GM21619 (cell line): ENCODE data around the gene INAVA.
"Not testable (repeated sequence)": the region's sequence is repeated elsewhere in the genome, so short reads cannot be mapped to it uniquely, and the experiment has no call there.

Experiments used
- ATAC-seq: cut with Tn5 transposase; IDR thresholded peaks from one replicate; pipeline ENCODE4 v1.9.1; 2021; ENCODE audit not compliant: unreplicated experiment

Gene INAVA

DNA sequence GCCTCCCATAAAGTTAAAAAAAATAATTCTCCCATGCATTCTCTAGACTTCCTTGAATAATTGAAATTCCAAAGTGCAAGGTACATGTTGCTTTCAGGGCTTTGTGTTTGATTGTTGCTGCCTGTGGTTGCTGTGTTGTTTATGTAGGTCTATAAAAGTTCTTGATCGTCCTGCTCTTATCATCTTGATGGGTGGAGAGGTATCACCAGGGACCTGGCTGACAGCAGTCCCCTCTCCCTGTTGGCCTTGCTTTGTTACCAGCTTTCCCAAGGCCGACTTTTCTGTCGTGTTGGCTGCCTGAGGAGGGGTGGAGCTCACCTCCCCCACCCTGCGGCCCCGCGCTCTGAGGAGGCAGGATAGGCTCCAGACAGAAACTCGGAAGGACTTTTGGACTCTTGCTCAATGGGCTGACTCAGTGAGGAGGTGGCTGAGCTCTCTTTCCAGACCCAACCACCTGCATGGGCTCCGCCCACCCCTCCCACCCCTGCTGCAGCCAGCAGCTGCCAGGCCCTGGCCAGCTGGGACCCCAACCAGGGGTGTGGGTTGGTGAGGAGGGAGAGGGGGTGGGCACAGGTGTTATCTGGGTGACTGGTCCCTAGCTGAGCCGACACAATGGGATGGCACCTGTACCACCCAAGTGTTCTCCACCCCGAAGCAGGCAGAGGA lies 2.0 kb downstream of the INAVA start:
- no peak for ATAC-seq

- ATAC-seq, result no peak
Measured at GRCh38 chr1:200897259-200897658, 2.6 kb downstream of the INAVA start.

DNA sequence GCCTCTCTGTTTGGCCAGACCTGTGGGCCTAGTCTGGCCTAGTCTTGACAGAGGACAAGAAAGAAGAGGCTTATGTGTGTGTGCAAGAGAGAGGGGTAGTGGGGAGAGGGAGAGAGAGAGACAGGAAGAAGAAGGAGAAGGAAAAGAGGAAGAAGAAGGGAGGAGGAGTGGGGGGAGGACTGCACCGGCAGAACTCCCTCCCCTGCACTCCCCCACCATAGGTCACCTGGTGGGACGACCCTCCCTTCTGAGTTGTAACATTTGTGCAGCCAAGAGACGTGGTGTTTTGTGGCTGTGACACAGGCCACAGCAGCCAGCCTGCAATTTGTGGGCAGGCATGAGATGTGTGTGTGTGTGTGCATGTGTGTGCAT lies 4.3 kb downstream of the INAVA start:
- no peak for ATAC-seq

DNA sequence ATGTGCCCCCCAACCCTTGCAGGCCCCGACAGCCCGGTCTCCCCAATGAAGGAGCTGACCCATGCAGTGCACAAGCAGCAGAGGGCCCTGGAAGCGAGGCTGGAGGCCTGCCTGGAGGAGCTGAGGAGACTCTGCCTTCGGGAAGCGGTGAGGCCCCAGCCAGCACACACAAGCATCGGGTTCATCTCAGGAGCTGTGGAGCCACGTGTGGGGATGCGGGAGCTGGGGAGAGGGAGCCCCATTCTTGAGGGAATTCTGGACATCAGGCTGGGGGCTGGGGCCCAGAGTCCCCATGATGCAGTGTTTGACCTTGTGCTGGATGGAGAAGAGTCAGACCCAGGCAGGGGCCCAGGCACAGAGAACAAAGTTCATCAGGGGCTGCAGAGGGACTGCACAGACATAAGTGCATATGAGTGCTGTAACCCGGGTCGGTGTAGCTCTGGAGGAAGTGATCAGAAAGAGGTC lies 4.8 kb downstream of the INAVA start:
- no peak for ATAC-seq

DNA sequence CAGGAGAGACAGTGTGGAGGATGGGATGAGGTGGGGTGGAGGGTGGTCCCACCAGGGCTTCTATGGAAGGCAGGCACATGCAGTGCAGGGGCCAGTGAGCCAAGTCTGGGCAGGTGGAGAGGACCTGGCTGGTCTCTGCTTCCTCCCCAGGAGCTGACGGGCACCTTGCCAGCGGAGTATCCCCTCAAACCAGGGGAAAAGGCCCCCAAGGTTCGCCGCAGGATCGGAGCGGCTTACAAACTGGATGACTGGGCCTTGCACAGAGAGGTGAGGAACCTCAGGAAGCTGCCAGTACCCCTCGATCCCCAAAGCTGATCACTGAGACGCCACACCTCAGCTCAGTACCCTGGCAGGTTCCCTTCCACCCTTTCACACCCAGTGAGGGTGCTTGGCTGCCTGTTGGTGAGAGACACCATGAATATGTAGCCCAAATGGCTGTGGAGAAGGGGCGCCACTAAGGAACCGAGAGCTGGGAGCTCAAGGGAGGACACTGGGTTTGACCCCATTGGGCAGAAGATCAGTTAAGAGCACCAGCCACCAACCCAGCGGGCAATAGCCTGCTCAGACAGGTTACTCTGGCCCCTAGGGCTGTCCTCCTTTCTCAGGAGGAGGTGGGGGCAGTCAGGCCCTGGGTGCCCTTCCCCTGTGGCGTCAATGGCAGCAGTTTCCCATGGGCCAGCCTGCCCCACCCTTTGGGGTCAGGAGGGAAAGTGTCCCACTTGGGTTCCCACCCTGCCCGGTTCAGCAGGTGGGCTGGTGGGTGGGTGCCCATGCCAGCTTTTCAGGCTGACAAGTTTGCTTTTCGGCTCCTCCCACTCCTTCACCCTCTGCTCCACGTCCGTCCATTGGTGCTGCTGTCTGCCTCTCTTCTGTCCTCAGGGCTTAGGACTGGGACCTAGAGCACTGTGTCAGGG lies 5.5 kb downstream of the INAVA start:
- no peak for ATAC-seq

- no peak for ATAC-seq
Measured at GRCh38 chr1:200900877-200901276, 6.2 kb downstream of the INAVA start.

DNA sequence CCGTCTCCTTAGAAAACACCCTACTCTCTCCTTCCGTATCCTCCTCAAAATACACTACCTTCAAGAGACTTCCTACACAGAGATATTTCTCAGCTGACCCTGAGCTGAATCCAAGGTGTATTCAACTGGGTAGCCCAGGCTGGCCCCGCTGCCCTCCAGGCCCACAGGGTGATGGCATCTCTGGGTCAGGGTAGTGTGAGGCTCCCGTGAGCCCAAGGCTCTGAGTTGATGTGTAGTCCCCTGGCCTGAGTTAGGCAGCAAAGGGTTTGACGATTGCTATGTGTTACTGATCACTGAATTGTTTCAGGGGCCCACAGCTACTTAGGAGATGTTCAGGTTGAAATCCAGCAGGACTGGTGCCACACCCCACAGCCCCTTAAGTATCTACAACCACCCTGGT lies 6.7 kb downstream of the INAVA start:
- no peak for ATAC-seq

GRCh38 chr1:200901796-200902444 lies 7.2 kb downstream of the INAVA start:
- ATAC-seq, result no peak

GRCh38 chr1:200903793-200904192 lies 9.1 kb downstream of the INAVA start:
- no peak for ATAC-seq

DNA sequence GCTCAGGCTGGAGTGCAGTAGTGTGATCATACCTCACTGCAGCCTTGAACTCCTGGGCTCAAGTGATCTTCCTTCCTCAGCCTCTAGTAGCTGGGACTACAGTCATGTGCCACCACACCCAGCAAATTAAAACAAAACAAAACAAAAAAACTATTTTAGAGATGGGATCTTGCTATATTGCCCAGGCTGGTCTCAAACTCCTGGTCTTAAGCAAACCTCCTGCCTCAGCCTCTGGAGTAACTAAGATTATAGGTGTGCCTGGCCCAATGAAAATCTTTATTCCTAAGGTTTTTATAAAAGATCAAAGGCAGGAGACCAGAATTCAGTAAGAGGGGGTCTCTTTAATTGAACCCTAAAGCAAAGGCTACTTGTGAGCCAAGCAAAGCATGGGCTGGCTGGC lies 10.1 kb downstream of the INAVA start:
- no peak for ATAC-seq

GRCh38 chr1:200905411-200906052 lies 10.8 kb downstream of the INAVA start:
- ATAC-seq, result peak; percentile 43

- ATAC-seq, result no peak
Measured at GRCh38 chr1:200906491-200906890, 11.8 kb downstream of the INAVA start.

DNA sequence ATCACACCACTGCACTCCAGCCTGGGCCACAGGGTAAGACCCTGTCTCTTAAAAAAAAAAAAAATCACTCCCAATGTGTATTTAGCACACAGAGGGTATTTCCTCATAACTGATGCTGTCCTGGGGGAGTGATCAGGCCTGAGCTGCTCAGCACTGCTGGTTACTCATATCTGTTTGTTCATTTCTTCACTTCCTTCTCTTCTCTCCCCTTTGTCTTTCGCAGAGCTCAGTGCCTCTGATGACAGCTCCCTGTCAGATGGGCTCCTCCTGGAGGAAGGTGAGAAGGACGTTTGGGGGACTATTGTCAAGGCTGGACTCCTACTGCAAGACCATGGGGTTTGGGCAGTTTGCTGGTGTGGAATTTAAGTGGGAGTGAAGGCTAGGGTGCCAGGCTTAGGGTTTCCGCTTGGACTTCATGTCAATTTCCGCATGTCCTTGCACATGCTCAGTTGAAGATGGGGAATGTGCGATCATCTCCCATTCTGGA lies 13.0 kb downstream of the INAVA start:
- ATAC-seq, result peak; percentile 57

DNA sequence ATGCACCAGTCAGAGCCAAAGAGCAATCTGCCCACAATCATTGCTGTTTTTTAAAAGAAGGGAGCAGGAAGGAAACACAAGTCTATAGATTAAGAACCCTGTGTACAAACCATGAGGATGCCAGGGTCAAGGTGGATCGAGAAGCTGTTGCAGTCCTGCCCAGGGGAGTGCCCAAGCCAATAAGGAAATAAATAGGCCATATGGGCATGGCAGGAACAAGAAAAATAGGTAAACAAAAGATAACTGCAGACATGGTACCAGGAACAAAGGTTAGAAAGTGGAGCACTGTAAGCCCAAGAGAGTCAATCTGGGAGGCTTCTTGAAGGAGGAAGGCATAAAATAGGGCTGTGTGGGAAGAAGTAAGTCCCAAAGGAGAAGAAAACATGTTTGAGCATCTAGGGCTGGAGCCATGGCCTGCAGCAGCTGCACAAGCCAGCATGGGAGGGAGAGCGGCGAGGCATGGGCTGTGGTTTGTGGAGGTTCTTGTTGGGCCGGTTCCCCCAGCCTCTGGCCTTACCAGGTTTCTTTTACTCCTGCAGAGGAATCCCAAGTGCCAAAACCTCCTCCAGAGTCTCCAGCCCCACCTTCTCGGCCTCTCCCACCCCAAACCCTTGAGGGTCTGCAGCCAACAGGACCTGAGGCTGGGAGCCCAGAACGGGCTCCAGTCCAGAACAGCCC lies 13.6 kb downstream of the INAVA start:
- ATAC-seq, result no peak

GRCh38 chr1:200909071-200909470 lies 14.4 kb downstream of the INAVA start:
- ATAC-seq, result peak; percentile 15

DNA sequence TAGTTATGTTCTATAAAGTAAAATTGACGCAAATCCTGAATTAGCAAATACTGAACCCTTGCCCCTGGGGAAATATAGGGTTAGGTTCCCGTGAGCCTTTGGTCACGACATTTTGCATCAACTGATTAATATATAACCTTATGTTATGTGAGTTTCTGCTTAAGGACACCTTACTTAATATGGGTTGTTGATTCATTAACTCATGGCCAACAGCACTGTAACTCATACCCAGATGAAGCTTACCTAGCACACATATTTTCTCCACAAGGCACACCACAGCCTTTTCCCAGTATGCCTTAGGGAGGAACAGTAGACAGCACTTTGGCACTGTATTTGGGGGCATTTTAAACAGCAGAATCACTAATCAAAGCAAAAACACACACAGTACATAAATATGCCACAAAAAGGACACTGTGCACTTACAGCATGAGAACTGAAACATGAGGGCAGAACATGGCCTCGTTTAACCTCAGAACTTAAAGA lies 15.1 kb downstream of the INAVA start:
- peak; percentile 51 for ATAC-seq

GRCh38 chr1:200911361-200911760 lies 16.7 kb downstream of the INAVA start:
- no peak for ATAC-seq

GRCh38 chr1:200911936-200912335 lies 17.2 kb downstream of the INAVA start:
- ATAC-seq, result not testable (repeated sequence)

GRCh38 chr1:200912737-200913407 lies 18.2 kb downstream of the INAVA start:
- no peak for ATAC-seq

DNA sequence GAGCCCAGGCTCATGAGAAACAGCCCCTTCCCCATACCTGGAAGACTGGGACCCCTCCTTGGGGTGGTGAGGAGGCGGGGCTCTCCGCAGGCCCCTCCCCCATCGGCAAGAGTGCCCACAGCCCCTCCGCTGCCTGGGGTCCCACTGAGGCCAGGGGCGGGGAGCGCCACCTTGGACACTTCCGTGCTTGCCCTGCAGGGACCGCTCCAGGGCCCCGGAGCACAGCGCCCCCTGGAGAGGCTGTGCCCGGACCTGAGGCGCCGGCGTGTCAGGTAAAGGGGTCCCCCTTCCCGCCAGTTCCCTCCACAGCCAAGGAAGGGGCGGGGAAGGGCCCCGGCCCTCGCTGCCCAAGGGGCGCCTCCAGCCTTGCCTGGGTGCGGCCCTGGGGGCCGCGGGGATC lies 21.5 kb downstream of the INAVA start:
- no peak for ATAC-seq
